CD4-positive, alpha-beta T cell treated with Interleukin-17A for 4 hours (primary cell): ENCODE data around the gene LPP.

Source experiments
- DNase-seq: peaks from one replicate; pipeline ENCODE4 v3.0.0-alpha.2; 2020; ENCODE audit warnings: mixed read lengths

The LPP gene

DNA sequence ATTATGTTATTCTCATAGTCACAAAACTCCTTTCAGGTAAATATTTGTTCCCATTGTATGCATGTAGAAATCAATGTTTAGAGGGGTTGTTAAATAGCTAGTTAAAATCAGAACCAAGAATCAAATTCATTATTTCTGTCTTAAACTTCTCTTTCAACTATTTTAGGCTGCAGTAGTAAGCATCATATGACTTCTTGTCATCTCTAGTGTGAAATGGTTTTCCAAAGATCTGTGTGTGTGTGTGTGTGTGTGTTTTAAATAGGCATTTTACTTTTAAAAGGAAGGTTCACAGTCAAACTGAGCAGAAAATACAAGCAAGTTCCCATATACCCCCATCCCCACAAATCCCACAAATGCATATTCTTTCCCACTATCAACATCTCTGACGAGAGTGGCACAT, 506.5 kb downstream of the LPP start:
- DNase-seq, result no peak

DNA sequence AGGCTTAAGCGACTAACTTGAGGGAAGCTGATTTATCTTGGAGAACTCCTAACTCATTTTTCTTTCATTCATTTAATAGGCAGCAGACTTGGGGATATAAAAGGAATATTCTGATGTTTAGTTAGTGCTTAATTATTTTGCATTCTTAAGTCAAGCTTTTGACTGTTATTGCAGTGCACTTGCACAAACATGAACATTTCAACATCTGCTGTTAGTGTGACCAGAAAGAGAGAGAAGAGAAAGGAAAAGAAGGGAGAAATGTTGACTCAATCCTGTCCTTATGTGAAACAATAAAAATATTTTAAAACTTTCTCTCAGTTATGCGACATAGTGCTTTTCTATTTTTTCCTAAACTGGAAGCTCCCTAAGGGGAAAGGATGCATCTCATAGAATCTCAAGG, 507.8 kb downstream of the LPP start:
- no peak for DNase-seq

DNA sequence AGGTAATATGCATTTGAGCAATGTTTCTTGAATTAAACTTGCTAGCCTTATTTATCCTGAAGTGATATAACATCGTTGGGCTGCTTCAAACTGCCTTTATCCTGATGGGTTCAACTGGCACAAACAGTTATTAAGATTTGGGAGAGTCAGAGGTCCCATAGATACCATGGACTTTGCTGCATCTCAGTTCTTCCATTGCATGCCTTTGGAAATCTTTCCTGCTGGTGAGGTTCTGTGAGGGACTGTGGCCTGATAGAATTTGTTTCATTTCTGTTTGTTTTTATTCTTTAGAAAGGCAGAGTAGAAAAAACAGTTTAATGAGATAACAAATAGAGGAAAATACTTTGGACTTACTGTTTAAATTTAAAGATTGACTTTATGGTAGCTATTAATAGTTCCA, 508.3 kb downstream of the LPP start:
- DNase-seq, result no peak

DNA sequence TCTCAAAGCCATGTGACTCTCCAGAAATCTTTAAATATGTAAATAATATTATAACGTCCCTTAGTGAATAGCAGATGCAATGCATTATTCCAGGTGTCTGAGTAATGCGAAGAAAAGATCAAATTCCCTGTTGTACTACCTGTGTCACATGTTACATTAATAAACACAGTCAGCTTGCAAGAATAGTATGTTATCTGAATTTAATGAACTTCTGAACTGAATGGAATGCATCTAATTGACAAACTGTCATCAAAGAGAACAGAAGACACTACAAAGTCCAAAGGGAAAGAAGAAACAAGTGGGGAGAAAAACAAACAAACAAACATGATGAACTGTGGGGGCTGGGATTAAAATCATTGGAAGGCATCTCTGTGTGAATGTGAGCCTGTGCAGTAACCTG, 508.8 kb downstream of the LPP start:
- no peak for DNase-seq

GRCh38 chr3:188663839-188664238, 509.9 kb downstream of the LPP start:
- DNase-seq, result no peak

DNA sequence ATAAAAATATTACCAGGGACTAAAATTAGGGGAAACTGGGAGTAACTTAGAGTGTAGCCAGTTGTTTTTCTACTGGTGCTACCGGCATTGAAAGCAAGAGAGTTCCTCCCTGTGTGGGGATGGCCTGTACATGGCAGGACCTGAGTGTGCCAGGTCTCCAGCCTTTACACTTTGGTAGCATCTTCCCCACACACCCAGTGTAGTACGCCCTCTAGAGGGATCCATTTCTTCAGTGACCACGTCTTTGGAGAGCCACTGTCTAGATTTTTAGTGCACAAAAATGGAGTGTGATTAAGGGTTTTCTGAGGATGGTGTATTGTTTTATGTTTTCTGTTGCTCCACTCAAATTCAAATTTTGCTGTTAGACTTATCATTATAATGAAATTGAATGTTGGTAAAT, 510.8 kb downstream of the LPP start:
- peak; percentile 18 for DNase-seq

DNA sequence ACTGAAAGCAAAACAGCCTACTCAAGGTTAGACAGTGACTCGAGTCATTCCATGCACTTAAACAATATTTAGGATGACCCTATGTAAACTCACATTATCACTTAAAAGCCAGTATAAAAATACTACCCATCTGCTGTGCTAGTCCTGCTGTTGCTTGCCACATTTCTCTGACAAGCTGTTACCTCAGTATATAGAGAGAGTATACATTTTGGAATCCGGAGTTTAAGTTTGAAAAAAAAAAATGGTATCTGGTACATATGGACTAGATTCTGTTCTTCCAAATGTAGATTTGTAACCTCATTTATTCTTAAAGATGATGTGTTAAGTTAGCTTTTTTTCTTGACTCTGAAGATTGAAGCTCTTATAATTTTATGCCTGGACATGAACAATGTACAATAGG, 514.0 kb downstream of the LPP start:
- no peak for DNase-seq

GRCh38 chr3:188670446-188670845, 516.5 kb downstream of the LPP start:
- no peak for DNase-seq

GRCh38 chr3:188671971-188672370, 518.0 kb downstream of the LPP start:
- no peak for DNase-seq

DNA sequence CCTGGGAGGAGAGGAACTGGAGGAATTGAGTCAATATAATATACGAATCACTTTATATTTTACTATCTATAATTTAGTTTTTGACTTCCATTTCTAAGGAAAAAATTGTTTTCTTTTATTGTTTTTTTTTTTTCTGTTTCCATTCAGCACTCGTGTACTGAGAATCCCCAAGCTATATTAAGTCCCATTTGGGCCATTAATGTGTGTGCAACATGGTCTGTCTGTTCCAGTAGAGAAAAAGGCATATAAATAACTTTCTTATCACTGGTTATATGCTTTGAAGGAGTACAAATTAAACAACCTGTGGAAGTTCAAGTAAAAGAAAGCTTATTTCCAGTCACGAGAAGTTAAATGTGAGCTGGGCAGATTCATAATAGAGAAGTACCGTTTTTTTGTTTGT, 518.9 kb downstream of the LPP start:
- no peak for DNase-seq

DNA sequence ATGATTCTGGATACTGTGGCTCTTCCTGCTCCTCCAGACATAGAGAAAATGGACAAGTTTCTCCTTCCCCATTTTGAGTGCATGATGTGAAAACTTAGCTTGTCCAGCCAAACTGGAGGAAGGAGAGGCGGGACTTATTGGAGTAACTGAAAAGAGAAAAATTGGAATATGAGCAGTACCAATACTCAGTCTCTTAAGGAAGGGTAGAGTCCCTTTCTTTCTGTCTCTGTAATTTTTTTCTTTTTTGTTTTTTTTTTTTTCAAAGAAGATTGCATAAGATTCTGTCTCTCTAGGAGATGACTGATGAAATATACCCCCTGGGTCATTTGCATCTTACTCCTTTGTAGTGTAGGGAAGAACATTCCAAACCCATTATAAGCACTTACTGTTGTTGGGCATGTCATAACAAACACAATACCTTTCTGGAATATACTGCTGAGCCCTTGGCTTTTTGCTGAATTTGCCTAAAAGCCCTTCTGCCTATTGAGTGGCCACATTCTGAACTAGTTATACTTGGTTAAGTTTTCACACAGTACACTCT, 519.8 kb downstream of the LPP start:
- no peak for DNase-seq

- DNase-seq, result no peak
Observed at GRCh38 chr3:188674595-188674994, 520.6 kb downstream of the LPP start.

DNA sequence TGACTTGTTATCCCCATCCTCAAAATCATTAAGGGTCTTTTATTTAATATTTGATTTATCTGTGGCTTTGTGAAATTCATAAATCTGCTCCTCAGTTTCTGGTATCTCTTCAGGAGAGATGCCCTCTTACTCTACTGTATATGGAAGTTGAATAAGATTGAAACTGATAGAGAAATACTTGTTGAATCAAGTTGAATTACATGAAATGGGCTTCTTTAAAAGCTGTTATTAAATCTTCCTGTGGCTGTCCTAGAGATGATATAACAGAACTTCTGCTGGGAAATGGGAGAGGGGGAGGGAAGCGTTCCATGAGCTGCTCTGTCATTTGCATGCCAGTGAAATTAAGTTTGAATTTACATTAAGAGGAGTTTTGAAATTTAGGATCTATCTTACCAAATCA, 523.4 kb downstream of the LPP start:
- no peak for DNase-seq

DNA sequence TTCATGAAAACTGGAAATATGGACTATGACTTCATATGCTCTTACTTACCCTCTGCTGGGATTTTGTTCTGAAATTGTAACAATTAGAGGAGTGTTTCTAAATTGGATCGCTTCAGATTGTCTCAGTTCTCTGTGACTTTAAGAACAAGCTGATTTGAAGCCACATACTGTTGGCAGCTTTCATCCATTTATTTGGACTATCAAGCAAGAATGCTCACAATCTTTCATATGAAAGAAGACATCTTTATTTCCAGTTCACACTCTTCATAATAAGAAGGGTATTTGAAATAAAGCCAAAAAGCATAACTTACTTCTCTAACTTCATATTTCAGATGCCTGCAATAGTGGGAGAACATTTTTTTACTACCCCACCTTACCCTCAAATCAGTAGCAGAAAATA, 526.2 kb downstream of the LPP start:
- DNase-seq, result no peak

- DNase-seq, result no peak
Observed at GRCh38 chr3:188680605-188681004, 526.6 kb downstream of the LPP start.

- no peak for DNase-seq
Observed at GRCh38 chr3:188682316-188682715, 528.4 kb downstream of the LPP start.

DNA sequence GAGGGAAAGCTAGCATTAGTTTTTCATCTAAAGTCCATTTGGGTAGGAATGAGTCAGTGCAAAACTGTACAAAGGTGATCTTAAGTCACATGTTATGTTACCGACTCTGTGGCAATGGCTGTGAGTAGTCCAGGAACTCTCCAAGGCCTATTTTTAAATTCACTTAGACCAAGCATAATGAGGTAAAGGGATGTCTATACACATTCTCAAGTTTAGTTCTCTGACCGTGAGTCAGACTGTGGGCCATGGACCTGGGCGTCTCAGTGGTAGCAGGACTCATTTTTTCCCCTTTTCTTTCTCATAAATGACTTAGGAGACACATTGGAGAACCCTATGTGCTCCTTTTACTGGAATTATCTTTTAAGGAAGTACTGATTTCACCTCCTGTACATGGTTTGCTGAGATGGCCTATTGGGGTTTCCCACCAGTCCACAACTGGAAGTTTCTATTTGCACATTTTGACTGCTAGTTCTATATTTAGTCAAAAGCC, 529.1 kb downstream of the LPP start:
- DNase-seq, result no peak

GRCh38 chr3:188684276-188684675, 530.3 kb downstream of the LPP start:
- DNase-seq, result no peak

GRCh38 chr3:188685789-188686188, 531.8 kb downstream of the LPP start:
- DNase-seq, result no peak

GRCh38 chr3:188686324-188686723, 532.4 kb downstream of the LPP start:
- no peak for DNase-seq

GRCh38 chr3:188687389-188687788, 533.4 kb downstream of the LPP start:
- DNase-seq, result no peak

- DNase-seq, result no peak
Observed at GRCh38 chr3:188689101-188689574, 535.2 kb downstream of the LPP start.

DNA sequence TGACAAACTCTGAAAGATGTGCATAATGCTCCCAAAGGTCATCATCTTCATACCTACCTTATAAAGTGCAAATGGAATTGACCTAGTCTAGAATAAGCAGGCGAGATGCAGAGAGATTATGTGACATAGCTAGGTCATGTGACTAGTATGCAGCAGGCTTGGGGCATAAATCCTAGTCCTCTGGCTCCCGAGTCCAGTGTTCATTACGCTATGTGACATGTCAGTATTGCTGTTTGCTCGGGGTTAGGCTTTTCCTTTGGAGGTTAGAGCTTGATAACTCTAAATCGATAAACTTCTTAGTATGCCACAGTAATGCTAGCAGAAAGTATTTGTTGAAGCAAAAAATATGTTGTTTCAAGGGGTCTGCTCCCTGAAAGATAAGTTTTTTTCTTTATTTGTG, 536.1 kb downstream of the LPP start:
- no peak for DNase-seq

DNA sequence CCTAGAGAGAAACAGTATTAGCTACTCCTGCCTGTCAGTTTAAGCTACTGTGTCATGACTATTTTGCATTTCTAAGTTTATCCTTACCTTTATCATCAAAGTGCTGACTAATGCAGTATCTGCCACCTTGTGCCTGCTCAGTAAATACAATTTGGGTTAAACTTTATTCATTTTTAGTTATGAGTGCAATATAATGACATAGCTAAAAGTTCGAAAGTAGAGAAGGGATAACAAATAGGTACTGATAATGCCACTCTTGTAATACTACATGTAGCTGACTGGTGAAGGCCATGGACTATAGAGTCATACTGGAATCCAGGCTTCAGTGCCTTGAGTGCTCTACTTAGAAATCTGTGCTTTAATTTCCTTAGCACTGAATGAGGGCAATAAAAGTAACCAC, 537.0 kb downstream of the LPP start:
- DNase-seq, result no peak

GRCh38 chr3:188691665-188692064, 537.7 kb downstream of the LPP start:
- DNase-seq, result no peak

DNA sequence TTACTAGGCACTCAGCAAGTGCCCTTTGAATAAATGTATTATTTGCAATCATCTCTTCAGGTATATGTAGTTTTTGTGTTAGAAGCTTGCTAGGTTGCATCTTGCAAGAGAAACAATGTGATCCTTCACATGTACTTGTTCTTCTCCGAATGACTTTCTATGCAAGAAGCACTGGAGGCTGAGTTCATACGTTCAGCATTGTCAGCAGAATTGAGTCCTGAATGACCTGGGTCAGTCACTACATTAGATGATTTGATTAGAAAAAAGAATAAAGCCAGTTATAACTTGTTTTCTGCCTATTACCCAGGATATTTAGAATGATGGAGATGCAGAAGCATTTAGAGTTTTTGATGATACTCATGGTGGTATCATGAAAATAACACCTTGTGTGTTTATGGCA, 538.7 kb downstream of the LPP start:
- DNase-seq, result no peak
